Kidney epithelial cell (primary cell): ENCODE measurements around the gene EGR2. TPM values are rescaled to one million over a fixed set of nuclear protein-coding genes. Genes with fewer than 3 reads are reported as not detected.

Experiments
- DNase-seq: peaks from one replicate; pipeline ENCODE4 v3.0.0-alpha.2; 2010; ENCODE audit warnings: low read depth
- H3K27me3 ChIP-seq: 2 replicates; pipeline ENCODE4 v1.6.0; 2011; ENCODE audit warnings: low read length; ENCODE audit not compliant: control insufficient read depth, insufficient read depth
- H3K36me3 ChIP-seq: 2 replicates; pipeline ENCODE4 v1.5.1; 2011; ENCODE audit warnings: low read length; ENCODE audit not compliant: control insufficient read depth, insufficient read depth
- H3K4me3 ChIP-seq: 2 replicates; pipeline ENCODE4 v1.5.1; 2011; ENCODE audit warnings: low read depth, mild to moderate bottlenecking, control low read depth, low read length
- total RNA-seq: library from RNA; depleted of rRNA; stranded (reverse); fragments of >200 nt; gene quantifications from 2 replicates; pipeline ENCODE4 v1.2.3, GENCODE V29; 2015
- TF ChIP-seq, protein P1 (sequence below): IDR thresholded peaks from 2 replicates; pipeline ENCODE4 v1.5.1; 2011; ENCODE audit warnings: mild to moderate bottlenecking, moderate library complexity, low read length, control low read depth, inconsistent platforms; ENCODE audit not compliant: insufficient read depth, poor library complexity, severe bottlenecking

Gene EGR2
- total RNA-seq, 1 donor from 2014 or later: 0.67 TPM

DNA sequence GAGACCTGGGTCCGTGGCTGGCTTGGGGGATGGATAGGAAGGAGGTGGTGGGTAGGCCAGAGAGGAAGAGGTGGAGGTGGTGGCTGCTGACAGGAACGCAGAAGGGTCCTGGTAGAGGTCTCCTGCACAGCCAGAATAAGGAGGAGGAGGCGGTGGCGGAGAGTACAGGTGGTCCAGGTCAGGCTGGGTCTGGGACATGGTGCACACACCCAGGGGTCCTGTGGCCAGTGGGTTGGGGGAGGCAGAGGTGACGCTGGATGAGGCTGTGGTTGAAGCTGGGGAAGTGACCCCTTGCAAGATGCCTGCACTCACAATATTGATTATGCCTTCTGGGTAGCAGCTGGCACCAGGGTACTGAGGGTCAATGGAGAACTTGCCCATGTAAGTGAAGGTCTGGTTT, 2.2 kb downstream of the EGR2 start:
- H3K36me3 ChIP-seq: no peaks in the 10 kb centered on the region
- TF ChIP-seq, protein P1, sequence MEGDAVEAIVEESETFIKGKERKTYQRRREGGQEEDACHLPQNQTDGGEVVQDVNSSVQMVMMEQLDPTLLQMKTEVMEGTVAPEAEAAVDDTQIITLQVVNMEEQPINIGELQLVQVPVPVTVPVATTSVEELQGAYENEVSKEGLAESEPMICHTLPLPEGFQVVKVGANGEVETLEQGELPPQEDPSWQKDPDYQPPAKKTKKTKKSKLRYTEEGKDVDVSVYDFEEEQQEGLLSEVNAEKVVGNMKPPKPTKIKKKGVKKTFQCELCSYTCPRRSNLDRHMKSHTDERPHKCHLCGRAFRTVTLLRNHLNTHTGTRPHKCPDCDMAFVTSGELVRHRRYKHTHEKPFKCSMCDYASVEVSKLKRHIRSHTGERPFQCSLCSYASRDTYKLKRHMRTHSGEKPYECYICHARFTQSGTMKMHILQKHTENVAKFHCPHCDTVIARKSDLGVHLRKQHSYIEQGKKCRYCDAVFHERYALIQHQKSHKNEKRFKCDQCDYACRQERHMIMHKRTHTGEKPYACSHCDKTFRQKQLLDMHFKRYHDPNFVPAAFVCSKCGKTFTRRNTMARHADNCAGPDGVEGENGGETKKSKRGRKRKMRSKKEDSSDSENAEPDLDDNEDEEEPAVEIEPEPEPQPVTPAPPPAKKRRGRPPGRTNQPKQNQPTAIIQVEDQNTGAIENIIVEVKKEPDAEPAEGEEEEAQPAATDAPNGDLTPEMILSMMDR: no peak
- peaks cover 24% of the 10 kb centered on the region for H3K27me3 ChIP-seq
- no peak for DNase-seq
- H3K4me3 ChIP-seq: no peak overlapping the region

DNA sequence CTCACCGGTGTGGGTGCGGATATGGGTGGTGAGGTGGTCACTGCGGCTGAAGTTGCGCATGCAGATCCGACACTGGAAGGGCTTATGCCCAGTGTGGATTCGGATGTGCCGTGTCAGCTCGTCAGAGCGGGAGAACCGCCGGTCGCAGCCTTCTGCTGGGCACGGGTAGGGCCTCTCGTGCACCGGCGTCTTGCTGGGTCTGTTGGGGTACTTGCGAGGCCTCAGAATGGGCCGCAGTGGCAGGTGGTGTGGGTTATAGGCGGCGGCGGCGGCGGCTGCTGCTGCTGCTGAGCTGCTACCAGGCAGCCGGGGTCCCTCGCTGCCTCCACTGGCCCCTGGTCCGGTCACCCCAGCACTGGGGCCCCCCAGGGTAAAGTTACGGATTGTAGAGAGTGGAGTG, 2.7 kb downstream of the EGR2 start:
- Histone ChIP-seq H3K4me3 (no peak overlapping the region), H3K27me3 (peaks cover 22% of the 10 kb centered on the region), H3K36me3 (no peaks in the 10 kb centered on the region)
- DNase-seq: no peak
- TF ChIP-seq, protein P1: no peak

DNA sequence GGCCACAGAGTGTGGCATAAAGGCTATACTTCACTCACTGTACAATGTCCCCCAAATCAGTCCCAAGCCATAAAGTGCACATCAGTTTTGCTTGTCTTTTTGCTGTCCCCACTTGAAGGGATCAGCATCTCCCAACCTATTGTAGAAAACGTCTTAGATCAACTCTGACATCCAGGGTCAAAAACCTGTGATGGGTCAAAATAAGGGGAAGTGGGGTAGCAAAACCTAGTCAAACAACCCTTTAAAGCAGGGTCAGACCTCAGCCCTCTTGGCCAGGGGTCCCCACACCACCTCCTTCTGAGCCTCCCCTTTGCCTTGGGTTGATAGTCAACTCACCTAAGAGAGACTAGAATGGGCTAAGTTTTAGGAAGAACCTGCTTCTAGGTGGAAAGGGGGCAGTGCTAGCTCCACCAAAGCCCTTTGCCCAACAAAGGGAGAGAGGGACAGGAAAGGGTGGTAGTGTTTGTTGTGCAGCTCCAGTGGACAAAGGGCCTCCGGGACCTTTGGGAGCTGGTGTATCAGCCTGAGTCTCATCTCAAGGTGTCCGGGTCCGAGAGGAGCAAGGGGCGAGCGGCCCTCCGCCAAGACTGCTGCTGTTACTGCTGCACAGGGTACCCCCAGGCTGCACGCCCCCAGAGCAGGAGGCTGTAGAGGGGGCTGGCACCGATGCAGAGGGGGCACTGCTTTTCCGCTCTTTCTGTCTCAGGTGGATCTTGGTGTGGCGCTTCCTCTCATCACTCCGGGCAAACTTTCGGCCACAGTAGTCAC, 3.3 kb downstream of the EGR2 start:
- Histone ChIP-seq H3K36me3 (no peaks in the 10 kb centered on the region), H3K27me3 (peaks cover 22% of the 10 kb centered on the region), H3K4me3 (no peak overlapping the region)
- no peak for DNase-seq
- TF ChIP-seq, protein P1: no peak

DNA sequence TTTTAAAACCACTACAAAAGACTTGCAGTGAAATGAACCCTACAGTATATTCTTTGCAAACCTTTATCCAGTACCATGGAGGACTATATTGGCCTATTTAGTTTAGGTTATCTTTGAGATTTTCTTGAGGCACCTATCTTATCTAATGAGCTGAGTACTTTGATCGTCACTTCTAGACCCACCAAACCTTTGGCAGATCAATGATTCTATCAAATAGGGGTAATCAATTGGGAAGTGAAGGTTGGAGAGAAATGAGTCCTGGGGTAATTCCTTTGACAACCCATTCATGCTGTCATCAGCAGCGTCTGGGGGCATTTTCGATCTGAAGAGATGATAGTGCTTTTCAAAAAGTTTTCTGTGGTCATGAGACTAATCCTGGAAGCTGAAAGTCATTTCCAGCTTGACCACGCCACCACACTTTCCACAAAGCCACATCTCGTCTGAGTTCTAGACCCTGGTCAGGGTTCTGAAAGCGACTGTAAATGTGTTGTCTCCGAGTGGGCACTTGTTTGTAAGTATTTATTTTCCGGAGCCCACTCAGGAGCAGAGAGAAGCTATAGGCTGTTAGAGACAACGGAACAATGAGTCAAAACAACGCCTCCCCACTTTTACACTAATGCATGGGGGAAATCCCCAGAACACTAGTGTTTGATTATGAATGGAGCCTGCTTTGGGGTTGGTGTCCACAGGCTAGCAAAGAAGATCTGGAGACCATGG, 4.8 kb downstream of the EGR2 start:
- peaks cover 22% of the 10 kb centered on the region for H3K27me3 ChIP-seq
- no peak overlapping the region for H3K4me3 ChIP-seq
- H3K36me3 ChIP-seq: no peaks in the 10 kb centered on the region
- DNase-seq: no peak
- TF ChIP-seq, protein P1: no peak

DNA sequence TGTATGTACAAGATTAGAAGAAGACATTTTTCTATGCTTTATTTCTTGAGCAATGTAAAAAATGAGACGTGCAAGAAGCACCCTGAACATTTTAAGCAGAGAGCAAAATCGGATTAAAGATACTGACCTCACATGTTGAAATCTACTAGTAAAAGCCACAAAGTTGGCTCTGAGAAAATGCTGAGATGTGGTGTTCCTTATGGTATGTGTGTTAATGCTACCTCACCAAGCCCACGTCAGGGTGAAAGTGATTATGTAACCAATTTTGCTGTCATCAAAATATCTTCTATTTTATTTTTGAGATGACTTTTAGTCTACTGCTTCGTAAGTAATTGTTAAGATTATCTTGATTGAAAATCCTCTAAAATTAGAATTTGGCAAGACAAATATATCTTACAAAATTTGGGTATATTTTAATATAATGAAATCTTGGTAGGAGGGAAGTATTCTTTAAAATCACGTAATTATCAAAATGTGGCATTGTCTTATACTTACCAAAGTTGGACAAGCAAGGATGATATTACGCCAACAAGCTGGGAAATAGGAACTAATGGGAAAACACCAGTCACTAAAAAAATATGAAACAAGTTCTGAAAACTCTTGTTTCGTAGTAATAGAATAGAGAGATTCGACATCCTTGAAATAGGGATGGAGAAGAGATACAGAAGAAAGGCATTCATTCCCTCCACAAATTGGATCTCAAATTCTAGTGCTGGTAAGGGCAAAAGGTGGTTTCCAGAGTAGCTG, 5.8 kb downstream of the EGR2 start:
- DNase-seq: no peak
- Histone ChIP-seq H3K36me3 (no peaks in the 10 kb centered on the region), H3K4me3 (no peak overlapping the region), H3K27me3 (peaks cover 15% of the 10 kb centered on the region)
- TF ChIP-seq, protein P1: no peak
